ENCODE results near the gene PAK4. TPM values are rescaled to one million over a fixed set of nuclear protein-coding genes. Genes with fewer than 3 reads are reported as not detected.
"Not testable (repeated sequence)": the region's sequence is repeated elsewhere in the genome, so short reads cannot be mapped to it uniquely, and the experiment has no call there.

PAK4 gene
- polyA plus RNA-seq (2013, experiment 1 of 2; ENCODE audit: insufficient read length): 25.8 TPM
- 27.4 TPM for polyA plus RNA-seq (2013, experiment 2 of 2; ENCODE audit: insufficient read length)

DNA sequence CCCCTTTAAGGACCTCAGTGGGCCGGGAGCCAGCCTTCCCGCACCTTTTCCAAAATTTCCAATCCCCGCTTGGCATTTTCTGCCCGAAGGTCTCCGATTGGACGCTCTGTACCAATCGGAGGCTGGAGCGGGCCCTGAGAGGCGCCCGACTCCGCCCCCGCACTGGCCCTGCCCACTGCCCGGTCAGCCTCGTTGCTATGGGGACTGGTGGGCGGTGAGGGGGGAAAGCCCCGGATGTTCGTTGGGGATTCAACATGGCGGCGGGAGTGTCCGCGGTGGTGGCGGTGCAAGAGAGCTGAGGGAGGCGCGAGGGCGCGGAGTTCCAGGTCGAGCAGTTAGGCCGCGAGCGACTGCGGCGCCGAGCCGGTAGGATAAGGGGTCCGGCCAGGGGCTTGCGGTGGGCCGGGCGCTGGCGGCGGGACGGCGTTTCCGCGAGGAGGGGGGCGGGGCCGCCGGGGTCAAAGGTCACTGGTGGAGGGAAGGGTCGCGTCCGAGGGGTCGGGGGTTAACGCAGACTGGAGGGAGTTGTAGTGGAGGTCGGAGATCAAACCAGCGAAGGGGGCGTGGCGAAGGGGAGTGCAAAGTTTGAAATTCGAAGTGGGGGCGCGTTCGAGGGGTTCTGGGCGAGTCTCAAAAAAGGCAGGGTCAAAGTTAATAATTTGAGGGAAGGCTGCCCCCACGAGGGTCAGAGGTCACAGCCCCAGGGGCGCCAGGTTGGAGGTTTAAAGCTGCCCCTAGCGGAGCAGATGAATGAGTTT lies at the start of gene PAK4:
Gene PAK4 (plus strand): TSS at position 233 of the 758 bp plus-strand sequence. CDS start 43,768 bp downstream, outside the sequence.
- peak; percentile 98 for DNase-seq

DNA sequence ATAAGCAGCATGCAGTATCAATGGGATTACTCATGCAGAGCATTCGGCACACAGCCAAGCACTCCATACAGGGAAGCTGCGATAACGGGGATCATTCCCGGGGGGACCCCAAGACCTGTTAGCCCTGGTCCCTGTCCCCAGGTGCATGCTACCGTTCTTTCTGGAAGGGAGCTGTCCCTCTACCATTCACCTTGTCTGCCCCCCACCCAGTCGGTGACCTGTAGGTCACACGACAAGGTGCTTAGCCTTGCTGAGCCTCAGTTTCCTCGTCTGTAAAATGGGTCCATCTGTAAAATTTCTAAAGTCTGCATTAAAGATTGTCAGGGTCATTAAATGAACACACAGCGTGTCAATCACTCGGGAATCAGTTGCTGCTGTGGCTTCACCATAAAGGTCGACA lies 48.3 kb upstream of the PAK4 start:
- no peak for DNase-seq

DNA sequence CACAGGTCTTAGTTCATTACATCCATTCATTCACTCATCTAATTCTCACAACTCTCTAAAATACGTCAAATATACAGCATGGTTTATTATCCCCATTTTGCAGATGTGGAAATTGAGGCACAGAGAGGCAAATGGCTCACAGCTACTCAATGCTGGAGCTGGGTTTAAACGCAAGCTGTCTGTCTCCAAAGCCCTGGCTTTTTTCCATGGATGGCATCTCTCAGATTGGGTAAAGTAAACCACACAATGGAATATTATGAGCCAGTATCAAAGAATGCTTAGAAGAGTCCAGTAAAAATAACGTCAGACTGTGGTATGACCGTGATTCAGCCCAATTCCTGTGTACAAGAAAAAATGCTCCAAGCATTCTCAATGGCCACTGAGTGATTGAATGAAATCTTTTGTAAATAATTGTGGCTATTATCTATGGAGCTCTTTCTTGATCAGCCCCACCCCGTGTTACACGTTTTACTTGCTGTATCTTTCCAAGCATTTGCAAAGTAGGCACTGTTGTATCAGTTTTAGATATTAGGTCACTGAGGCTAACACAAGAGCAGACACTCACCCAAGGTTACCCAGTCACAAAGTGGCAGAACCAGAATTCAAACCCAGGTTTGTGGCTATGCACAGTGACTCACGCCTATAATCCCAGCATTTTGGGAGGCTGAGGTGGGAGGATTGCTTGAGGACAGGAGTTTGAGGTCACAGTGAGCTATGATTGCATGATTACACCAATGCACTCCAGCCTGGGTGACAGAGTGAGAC lies 47.0 kb upstream of the PAK4 start:
- peak; percentile 94 for DNase-seq

DNA sequence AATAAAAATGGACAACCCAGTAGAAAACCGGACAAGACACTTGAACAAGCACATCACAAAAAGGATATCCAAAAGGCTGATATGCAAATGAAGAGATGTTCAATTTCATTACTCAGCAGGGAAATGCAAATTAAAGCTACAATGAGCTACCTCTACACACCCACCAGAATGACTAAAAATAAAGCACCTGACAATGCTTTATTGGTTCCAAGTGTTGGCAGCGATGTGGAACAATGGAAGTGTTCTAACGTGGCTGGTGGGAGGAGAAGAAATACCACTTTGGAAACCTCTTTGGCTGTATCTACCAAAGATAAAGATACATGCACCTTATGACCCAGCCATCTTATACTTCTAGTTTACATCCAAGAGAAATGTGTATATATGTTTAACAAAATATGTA lies 45.2 kb upstream of the PAK4 start:
- DNase-seq: no peak

DNA sequence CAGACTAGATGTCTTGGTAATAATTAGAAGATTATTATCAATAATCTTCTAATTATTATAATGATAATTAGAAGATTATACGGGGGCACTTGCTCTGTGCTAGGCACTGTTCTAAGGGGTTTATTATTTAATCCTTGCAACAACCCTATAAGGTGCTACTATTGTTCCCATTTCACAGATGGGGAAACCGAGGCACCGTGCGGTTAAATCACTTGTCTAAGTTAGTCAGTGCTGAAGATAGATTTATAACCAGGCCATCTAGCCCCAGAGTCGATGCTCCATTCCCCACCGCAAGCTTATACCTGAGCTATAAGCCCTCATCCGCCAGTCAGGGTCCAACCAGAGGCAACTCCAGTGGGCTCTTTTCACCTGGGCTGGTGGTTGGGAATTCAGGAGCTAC lies 43.4 kb upstream of the PAK4 start:
- DNase-seq: no peak

DNA sequence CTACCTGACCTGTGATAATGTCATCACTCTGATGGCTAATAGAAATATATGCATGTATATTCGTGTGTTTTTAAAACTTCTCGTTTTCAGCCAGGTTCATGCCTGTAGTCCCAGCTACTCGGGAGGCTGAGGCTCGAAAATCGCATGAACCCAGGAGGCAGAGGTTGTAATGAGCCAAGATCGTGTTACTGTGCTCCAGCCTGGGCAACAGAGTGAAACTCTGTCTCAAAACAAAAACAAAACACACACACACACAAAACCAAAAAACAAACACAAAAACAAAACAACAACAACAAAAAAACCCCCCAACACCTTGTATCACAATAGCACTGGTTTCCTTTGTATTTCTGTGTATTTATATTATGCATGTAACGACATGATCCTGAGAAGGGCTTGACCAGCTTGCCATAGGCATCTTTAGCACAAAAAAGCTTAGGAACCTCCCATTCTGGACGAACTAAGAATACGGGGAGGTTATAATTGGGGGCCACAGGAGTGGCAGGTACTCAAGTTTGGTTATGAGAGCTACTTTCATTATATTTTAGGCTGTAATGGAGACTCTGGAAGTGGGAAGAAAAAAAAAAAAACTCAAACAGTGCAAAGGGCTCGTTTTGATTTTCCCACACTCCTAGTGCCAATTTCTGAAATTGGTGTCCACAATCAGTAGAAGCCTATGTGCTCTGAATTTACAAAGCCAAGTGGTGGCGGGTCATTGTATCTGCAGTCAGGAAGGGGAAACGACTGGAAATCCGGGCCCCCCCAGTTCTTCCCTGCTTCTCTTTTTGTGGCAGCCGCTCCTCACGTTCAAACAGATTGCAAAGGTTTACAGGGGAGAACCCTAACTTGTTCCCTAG lies 42.6 kb upstream of the PAK4 start:
- DNase-seq: no peak

DNA sequence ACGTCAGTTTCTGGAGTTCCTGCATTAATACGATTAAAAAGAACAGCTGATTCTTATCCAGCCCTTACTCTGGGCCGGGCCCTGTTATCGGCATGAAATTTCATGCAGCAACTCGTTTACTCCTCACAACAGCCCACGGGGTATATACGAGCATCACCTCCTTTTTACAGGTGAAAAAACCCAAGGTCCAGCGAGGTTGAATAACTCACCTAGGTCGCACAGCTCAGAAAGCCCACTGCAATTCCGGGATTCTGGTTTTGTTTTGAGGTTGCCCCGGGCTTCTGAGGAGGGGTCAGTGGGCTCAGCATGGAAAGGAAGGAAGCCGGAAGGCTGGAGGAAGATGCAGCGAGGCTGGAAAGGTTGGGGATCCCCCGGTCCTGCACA lies 42.0 kb upstream of the PAK4 start:
- no peak for DNase-seq

DNA sequence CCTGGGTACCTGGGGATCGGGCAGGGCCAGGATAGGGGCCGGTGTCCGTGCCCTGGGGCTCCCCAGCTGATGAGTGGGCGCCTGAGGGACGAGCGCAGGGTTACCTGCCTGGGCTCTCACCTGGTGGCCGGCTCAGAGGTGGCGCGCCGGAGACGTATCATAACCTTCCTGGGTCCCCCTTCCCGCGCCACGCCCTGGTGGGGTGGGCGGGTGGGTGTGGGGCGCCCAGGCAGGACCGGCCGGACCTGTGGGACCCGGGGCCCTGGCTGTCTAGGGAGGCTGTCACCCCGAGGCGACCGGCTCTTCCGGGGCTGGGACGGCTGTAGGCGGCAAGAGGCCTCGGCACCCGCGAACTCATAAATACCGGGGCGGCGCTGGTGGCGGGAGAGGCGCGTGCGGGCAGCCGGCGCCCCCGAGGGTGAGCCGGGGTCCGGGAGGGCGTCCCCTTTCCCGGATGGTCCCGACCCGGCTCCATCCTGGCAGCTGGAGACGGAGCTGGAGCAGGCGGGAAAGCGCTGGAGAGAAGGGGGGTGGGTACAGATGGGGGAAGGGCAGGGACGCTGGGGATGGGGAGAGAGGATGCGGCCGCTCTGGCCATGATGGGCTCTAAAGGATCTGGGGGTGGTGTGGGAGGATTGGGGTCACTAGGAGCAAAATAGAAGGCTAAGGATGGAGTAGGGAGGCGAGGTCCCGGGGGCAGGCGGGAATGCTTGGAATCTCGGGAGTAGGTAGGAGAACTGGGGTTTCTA lies 41.4 kb upstream of the PAK4 start, which contains the start of gene ACP7:
Gene ACP7 (plus strand): TSS at position 386 of the 749 bp plus-strand sequence. CDS start 902 bp downstream, outside the sequence.
- DNase-seq: no peak

DNA sequence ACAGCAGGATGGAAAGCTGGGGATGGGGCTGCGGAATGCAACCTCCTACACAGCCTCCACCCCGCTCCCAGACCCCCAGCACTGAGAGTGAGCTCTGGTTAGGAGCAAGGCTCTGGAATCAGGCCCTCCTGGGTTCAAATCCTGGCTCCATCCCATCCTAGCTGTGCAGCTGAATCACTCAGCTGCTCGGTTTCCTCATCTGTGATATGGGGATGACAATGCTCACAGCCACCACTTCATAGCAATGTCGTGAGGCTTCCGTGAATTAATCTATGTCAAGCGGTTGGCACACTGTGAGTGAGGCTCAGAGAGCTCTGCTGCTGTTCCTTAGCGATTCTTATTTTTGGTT lies 40.9 kb upstream of the PAK4 start:
- no peak for DNase-seq

DNA sequence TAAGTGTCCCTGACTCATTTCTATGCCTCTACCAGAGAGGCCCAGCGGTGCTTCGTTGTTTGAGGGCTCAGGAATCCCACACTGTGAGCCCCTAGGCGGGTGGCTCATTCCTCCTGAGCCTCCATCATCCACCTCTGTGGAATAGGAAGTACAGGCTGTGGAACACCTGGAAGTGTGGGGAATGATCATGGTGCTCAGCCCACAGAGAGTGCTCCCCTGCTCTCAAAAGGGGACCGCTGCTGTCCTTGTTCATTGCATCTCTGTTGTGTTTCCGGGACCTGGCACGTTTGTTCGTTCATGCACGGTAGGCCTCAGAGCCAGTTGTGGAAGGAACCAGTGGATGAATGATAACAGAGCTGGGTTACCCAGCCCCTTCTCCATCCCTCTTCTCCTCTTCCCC lies 40.2 kb upstream of the PAK4 start:
- no peak for DNase-seq

DNA sequence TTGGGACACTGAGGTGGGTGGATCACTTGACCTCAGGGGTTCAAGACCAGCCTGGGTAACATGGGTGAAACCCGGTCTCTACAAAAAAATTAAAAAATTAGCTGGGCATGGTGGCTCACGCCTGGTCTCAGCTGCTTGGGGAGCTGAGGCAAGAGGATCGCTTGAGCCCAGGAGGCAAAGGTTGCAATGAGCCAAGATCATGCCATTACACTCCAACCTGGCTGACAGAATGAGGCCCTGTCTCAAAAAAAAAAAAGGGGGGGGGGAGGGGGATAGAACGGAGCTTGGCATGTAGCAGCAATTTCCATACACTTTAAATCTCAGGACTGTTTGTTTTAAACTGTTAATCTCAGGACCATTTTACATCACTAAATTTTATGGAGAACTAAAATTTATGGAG lies 39.2 kb upstream of the PAK4 start:
- no peak for DNase-seq

DNA sequence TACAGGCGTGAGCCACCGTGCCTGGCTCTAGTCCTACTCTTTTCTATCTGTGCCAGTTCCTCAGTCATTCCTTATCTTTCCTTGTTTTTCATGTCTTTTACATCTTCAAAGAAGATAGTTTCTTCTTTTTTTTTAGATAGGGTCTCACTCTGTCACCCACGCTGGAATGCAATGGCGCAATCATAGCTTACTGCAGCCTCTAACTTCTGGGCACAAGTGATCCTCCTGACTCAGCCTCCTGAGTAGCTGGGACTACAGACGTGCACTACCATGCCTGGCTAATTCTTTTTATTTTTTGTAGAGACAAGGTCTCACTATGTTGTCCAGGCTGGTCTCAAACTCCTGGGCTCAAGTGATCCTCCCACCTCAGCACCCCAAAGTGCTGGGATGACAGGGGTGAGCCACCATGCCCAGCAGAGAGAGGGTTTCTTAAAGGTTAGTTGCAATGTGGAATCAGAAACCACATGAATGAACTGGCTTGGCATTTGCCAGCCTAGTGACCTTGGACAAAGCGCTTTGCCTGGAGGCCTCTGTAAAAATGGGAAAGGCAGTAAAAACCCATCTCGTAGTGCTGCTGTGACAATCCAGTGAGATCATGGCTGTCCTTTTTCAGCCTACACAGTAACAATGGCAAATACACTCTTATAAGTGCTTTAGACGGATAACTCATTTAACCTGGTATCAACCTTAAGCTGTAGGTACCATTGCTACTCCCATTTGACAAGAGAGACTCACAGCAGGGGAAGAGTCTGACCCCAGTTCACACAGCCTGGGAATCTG lies 37.5 kb upstream of the PAK4 start:
- DNase-seq: no peak

DNA sequence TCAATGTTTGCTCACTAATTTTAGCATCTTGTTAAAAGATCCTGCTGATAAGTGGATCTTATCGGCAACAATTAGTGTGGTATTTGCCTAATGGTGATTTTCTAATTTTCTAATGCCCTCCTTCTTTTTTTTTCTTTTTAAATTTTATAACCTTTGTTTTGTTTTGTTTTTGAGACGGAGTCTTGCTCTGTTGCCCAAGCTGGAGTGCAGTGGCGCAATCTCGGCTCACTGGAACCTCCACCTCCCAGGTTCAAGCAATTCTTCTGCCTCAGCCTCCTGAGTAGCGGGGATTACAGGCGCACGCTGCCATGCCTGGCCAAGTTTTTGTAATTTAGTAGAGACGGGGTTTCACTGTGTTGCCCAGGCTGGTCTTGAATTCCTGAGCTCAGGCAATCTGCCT lies 35.6 kb upstream of the PAK4 start:
- DNase-seq: not testable (repeated sequence)

DNA sequence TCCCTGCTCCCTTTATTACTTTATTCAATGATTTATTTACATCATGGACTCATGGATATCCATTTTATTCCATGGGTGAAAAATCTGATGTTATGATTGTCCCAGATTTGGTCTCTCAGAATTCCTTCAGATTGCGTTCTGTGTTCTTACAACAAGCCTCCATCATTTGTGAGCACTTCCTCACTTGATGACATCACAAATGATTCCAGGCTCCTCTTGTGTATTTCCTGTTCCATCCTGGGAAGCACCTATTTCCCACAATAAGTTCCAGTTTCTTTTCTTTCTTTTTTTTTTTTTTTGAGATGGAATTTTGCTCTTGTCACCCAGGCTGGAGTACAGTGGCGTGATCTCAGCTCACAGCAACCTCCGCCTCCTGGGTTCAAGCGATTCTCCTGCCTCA lies 34.7 kb upstream of the PAK4 start:
- DNase-seq: no peak

DNA sequence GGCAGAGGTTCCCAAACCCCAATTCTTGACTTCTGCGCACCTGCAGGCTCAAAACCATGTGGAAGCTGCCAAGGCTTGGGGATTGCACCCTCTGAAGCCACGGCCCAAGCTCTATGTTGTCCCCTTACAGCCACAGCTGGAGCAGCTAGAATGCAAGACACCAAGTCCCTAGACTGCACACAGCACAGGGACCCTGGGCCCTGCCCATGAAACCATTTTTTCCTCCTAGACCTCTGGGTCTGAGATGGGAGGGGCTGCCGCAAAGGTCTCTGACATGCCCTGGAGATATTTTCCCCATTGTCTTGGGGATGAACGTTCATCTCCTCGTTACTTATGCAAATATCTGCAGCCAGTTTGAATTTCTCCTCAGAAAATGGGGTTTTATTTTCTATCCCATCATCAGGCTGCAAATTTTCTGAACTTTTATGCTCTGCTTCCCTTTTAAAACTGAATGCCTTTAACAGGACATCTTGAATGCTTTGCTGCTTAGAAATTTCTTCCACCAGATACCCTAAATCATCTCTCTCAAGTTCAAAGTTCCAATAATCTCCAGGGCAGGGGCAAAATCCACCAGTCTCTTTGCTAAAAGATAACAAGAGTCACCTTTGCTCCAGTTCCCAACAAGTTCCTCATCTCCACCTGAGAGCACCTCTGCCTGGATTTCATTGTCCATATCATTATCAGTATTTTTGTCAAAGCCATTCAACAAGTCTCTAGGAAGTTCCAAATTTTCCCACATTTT lies 29.6 kb upstream of the PAK4 start:
- DNase-seq: not testable (repeated sequence)

DNA sequence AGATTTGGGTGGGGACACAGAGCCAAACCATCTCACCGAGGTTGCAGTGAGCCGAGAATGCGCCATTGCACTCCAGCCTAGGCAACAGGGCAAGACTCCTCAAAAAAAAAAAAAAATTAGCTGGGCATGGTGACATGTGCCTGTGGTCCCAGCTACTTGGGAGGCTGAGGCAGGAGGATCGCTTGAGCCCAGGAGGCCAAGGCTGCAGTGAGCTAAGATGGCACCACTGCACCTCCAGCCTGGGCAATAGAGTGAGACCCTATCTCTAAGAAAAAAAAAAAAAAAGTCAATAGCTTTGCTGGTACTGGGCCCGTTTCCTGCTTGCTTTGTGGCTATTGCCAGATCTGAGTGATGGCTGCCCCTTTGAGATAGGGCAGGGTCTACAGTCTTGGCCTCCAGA lies 28.3 kb upstream of the PAK4 start:
- no peak for DNase-seq

DNA sequence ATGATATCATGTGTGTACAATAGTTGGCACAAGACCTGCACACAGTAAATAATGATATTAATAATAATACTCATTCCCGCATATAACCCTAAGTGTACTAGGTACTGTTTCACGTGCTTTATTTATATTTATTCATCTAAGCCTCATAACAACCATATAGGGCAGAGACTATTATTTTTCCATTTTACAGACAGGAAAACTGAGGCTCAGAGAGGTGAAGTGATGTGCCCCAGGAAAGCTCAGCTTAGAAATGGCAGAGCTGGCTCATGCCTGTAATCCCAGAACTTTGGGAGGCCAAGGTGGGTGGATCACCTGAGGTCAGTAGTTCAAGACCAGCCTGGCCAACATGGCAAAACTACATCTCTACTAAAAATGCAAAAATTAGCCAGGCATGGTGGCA lies 27.9 kb upstream of the PAK4 start:
- DNase-seq: no peak

DNA sequence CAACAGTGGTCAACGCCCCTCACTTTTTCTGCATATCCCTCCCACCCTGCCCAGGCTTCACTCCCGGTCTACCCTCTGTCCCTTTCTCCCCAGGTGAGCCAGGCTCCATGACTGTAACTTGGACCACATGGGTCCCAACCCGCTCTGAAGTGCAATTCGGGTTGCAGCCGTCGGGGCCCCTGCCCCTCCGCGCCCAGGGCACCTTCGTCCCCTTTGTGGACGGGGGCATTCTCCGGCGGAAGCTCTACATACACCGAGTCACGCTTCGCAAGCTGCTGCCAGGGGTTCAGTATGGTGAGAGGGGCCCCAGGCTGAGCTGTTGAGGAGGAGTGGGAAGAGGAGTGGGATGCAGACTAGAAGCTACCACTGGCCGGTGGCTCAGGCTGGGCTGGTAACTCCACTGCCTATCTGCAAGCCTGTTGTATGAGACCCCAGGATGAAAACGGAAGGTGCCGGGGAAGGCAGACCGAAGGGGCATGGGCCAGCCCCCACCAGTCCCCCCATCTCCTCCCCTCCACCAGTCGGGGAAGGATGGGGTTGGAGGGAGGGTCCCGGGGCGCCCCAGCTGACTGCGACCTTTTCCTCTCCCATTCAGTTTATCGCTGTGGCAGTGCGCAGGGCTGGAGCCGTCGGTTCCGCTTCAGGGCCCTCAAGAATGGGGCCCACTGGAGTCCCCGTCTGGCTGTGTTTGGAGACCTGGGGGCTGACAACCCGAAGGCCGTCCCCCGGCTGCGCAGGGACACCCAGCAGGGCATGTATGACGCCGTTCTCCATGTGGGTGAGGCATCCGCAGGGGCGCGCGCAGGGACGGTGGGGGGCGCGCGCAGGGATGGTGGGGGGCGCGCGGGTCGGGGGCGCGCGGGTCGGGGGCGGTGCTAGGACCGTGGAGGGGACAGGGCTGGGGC lies 27.0 kb upstream of the PAK4 start:
- DNase-seq: no peak

DNA sequence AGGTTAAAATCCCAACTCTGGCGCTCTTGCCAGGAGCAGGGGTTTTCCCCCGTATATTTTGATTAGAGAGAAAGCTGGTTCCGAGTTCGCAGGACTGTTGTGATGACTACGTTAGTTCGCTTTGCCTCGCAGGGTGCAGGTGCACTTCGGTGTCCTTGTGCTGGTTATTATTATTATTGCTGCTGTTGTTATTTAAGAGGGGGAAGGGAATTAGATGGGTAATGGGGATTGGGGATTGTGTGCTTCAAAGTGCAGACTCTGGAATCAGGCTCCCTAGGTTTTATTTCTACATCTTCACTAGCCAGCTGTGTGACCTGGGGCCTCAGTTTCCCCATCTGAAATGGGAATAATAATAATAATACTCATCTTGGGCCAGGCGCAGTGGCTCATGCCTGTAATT lies 26.2 kb upstream of the PAK4 start:
- no peak for DNase-seq

Measured in fibroblast of skin of abdomen (primary cell).